Subcutaneous preadipocyte (primary cell): ENCODE measurements around the gene CBLL1. TPM values are rescaled to one million over a fixed set of nuclear protein-coding genes. Genes with fewer than 3 reads are reported as not detected.

ENCODE experiments used
- total RNA-seq: library from RNA; depleted of rRNA; stranded (reverse); fragments of >200 nt; gene quantifications from 2 replicates; pipeline ENCODE4 v1.2.3, GENCODE V29; 2012

The CBLL1 gene
- 26.8 and 33.1 TPM in 2 replicates for total RNA-seq

DNA sequence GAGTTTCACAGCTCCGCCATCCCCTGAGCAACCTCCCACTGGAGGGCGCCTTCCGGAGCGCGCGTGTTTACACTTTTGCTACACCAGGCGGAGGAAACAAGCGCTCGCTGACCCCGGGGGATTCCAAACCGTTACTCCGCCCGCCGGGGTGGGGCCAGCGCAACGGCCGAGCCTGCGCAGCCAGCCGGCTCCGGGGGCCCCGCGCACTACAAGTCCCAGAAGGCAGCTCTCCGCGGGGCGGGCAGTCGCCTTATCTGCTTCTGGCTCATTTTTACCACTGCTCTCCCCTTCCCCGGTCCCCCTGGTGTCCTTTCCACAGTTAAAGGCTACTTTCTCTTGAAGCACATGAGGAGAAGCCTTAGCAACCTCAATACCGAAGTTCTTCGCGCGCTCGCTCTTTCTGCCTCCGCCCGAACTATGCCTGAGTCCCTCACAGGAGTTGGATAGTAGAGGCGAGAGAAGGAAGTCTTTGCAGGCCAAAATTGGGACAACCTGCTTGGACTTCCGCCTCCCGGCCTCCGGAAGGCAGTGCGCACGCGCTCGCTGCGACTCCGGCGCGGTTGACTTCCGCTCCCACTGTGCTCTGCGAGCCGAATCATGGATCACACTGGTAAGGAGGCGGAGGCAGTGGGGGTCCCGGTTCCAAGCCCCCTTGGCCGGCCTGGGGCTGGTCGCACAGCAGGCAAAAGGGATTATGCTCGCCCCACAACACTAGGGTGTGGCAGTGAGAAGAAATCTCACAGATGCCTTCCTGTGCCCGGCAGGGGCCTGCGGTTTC, at the start of gene CBLL1:
CBLL1 (plus strand) TSS at position 576 of the 778 bp plus-strand sequence; CDS start at position 598, 22 bp downstream.

GRCh38 chr7:107803009-107803610, 59.2 kb downstream of the CBLL1 start, which contains the start of gene SLC26A3:
SLC26A3 (minus strand) TSS chr7:107803223; CDS start chr7:107794509, 8,714 bp downstream.

Other genes with a start within 250 kb of the CBLL1 start
- gene COG5, start 180.2 kb upstream of the CBLL1 start, total RNA-seq, result 19.8 and 29.7 TPM in 2 replicates
- 6.6 and 7.0 TPM in 2 replicates for gene DUS4L, start 180.2 kb upstream of the CBLL1 start, total RNA-seq
- 43.4 and 44.6 TPM in 2 replicates for gene BCAP29, start 163.9 kb upstream of the CBLL1 start, total RNA-seq
- gene SLC26A4, start 83.3 kb upstream of the CBLL1 start, total RNA-seq, result 0.37 and 0.39 TPM in 2 replicates
- gene SLC26A3, start 59.1 kb downstream of the CBLL1 start, total RNA-seq, result not detected in 2 replicates
- 46.5 and 50.0 TPM in 2 replicates for gene DLD, start 147.0 kb downstream of the CBLL1 start, total RNA-seq